Lung (tissue), 12 donors: Measurements from ENCODE around the gene USP31. TPM values are rescaled to one million over a fixed set of nuclear protein-coding genes. Genes with fewer than 3 reads are reported as not detected.

Experiments used
- ATAC-seq: fragments of 200-7000 bp; cut with Tn5 transposase; one replicate; pipeline ENCODE4 v1.9.1; 2020; ENCODE audit warnings: moderate number of reproducible peaks; ENCODE audit not compliant: insufficient read depth, low FRiP score
- DNase-seq, 3 donors: peaks; one replicate each; pipeline ENCODE4 v3.0.0-alpha.2; 2013 to 2017
- H3K27ac ChIP-seq, 2 donors: one replicate each; pipeline ENCODE4 v1.5.1; 2013; ENCODE audit warnings: mild to moderate bottlenecking in 2 of 2, moderate library complexity in 2 of 2, control low read depth in 1 of 2, inconsistent platforms in 1 of 2, low read depth in 1 of 2, low read length in 1 of 2
- H3K27me3 ChIP-seq, 3 donors: one replicate each; pipeline ENCODE4 v1.5.1; 2013; ENCODE audit warnings: low read length in 2 of 3; ENCODE audit not compliant: control insufficient read depth in 3 of 3, insufficient read depth in 3 of 3
- H3K36me3 ChIP-seq, 4 donors: one replicate each; pipeline ENCODE4 v1.5.1; 2013; ENCODE audit warnings: low read length in 4 of 4, mild to moderate bottlenecking in 1 of 4, moderate library complexity in 1 of 4; ENCODE audit not compliant: control insufficient read depth in 4 of 4, insufficient read depth in 4 of 4
- H3K4me1 ChIP-seq, 5 donors: one replicate each; pipeline ENCODE4 v1.5.1; 2013; ENCODE audit warnings: low read length in 5 of 5, mild to moderate bottlenecking in 2 of 5, moderate library complexity in 1 of 5; ENCODE audit not compliant: control insufficient read depth in 5 of 5, insufficient read depth in 5 of 5
- H3K4me3 ChIP-seq: one replicate; pipeline ENCODE4 v1.5.1; 2013; ENCODE audit warnings: mild to moderate bottlenecking, control low read depth, moderate library complexity
- H3K9ac ChIP-seq, 2 donors: one replicate each; pipeline ENCODE4 v1.5.1; 2013; ENCODE audit warnings: low read length in 2 of 2, control low read depth in 1 of 2; ENCODE audit not compliant: insufficient read depth in 1 of 2
- H3K9me3 ChIP-seq, 4 donors: one replicate each; pipeline ENCODE4 v1.5.1; 2013; ENCODE audit warnings: low read length in 3 of 4, mild to moderate bottlenecking in 1 of 4, moderate library complexity in 1 of 4; ENCODE audit not compliant: control insufficient read depth in 4 of 4, insufficient read depth in 3 of 4
- WGBS, 2 donors: extraction: QIAGEN DNeasy Blood & Tissue Kit; methylation state at CpG; one replicate each; pipeline ENCODE4 v1.1.7; 2013; 5-methylcytosine and 5-hydroxymethylcytosine counted together
- polyA plus RNA-seq, 2 donors: library from polyadenylated mRNA; stranded (reverse); fragments of 200-250 nt; gene quantifications; one replicate each; pipeline ENCODE4 v1.2.1, GENCODE V29; 2013
- total RNA-seq, 2 donors: library from RNA; depleted of rRNA in 1 of 2; stranded (reverse); fragments of >200 nt in 1 of 2; gene quantifications; one replicate each; pipeline ENCODE4 v1.2.1, GENCODE V29; 2014 to 2021
- TF ChIP-seq, protein P1 (sequence below): IDR thresholded peaks from 2 replicates; pipeline ENCODE4 v1.5.1; 2012; ENCODE audit warnings: mild to moderate bottlenecking; ENCODE audit errors: control extremely low read depth, extremely low read depth
- donor health status: control.
- donor health status: control.
- donor health status: Bipolar disorder and iron deficiency.
- donor health status: healthy.
- donor health status: DM: yes; HTN: yes; CAD: no.

USP31 gene
- total and polyA plus RNA-seq, 4 donors = 3.4 to 26.3 (median 10.0) TPM

DNA sequence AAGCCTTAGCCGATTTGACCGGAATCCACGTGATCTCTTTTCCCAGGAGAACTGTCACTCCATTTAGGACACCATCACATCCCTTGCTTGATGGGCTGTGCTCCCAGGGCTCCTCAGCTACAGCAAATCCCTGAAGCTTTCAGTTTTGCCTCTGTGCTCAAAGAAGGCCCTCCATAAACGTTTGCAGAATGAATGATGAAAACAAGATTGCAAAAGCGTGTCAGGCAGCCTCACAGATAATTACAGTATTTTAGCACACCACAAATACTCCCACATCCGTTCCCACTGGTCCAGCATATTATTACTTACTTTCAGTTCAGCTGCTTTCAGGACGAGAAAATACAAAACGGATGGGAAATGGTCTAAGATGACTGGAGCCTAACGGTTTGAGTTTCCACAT lies 84.6 kb downstream of the USP31 start:
- Histone ChIP-seq H3K9ac (no peak overlapping the region), H3K27ac (no peak overlapping the region), H3K4me1 (peaks cover 0 to 1% (median 0%) of the 10 kb centered on the region in 5 donors), H3K36me3 (peaks cover 0 to 18% (median 10%) of the 10 kb centered on the region in 4 donors), H3K27me3 (no peaks in the 10 kb centered on the region), H3K4me3 (no peak overlapping the region), H3K9me3 (no peaks in the 10 kb centered on the region)
- no peak for ATAC-seq
- 75 to 81% methylated on average over 9 of the region's 9 CpGs for WGBS, 2 donors
- peak in 1 of 3 donors; percentile 35 for DNase-seq
- TF ChIP-seq, protein P1, sequence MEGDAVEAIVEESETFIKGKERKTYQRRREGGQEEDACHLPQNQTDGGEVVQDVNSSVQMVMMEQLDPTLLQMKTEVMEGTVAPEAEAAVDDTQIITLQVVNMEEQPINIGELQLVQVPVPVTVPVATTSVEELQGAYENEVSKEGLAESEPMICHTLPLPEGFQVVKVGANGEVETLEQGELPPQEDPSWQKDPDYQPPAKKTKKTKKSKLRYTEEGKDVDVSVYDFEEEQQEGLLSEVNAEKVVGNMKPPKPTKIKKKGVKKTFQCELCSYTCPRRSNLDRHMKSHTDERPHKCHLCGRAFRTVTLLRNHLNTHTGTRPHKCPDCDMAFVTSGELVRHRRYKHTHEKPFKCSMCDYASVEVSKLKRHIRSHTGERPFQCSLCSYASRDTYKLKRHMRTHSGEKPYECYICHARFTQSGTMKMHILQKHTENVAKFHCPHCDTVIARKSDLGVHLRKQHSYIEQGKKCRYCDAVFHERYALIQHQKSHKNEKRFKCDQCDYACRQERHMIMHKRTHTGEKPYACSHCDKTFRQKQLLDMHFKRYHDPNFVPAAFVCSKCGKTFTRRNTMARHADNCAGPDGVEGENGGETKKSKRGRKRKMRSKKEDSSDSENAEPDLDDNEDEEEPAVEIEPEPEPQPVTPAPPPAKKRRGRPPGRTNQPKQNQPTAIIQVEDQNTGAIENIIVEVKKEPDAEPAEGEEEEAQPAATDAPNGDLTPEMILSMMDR = no peak

DNA sequence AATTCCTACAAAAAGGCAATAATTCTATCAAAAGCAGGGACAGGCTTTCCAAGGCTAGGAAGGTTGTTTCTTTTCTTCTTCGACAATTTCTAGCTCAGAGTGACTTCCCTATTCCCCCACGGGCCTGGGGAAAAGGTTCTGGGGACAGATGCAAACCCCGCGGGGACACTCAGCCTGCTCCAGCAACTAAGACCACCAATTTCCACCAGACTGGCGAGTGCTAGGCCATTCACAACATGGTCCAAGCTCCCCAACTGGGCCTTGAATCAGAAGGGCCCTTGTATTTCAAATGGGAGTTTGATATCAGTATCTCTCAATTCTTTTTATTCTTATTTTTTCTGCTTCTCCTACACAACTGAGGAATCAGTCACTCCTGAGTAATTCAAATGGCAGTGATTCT lies 86.7 kb downstream of the USP31 start:
- no peak for DNase-seq
- TF ChIP-seq, protein P1 = no peak
- peaks cover 0 to 1% (median 0%) of the 10 kb centered on the region in 5 donors for H3K4me1 ChIP-seq
- H3K9ac ChIP-seq = no peak overlapping the region
- H3K9me3 ChIP-seq = no peaks in the 10 kb centered on the region
- H3K27ac ChIP-seq = no peak overlapping the region
- no peaks in the 10 kb centered on the region for H3K27me3 ChIP-seq
- H3K36me3 ChIP-seq = peaks cover 0 to 8% (median 0%) of the 10 kb centered on the region in 4 donors
- ATAC-seq = no peak
- 71 to 84% methylated on average over 5 of the region's 5 CpGs for WGBS, 2 donors
- H3K4me3 ChIP-seq = no peak overlapping the region

DNA sequence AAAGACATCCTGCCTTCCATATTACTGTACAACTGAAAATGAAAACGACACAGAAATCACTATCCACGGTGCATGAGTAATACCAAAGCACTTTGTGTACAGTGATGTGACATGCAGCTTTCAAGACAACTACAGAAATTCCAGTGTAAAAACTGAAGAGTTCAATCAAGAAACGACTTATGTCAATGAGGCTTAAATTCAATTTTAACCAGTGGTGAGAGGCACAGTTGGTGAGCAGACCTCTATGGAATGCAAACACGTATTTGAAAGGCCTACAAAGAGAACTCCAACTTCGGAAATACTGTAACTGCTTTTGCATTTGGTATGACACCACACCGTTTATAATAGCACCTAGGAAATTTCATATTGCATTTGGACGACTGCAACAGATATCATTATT lies 87.6 kb downstream of the USP31 start:
- 71 to 84% methylated on average over 7 of the region's 7 CpGs for WGBS, 2 donors

More for the DNA sequence above, 87.6 kb downstream of the USP31 start:
- no peak overlapping the region for H3K4me3 ChIP-seq
- no peak overlapping the region for H3K27ac ChIP-seq
- H3K27me3 ChIP-seq = no peaks in the 10 kb centered on the region
- TF ChIP-seq, protein P1 = no peak
- DNase-seq (no peak), ATAC-seq (no peak)
- no peaks in the 10 kb centered on the region for H3K9me3 ChIP-seq
- H3K4me1 ChIP-seq = peaks cover 0 to 1% (median 0%) of the 10 kb centered on the region in 5 donors
- no peak overlapping the region for H3K9ac ChIP-seq
- peaks cover 0 to 4% (median 0%) of the 10 kb centered on the region in 4 donors for H3K36me3 ChIP-seq
